K562 (cell line): ENCODE results near the gene GPR108. TPM values are rescaled to one million over a fixed set of nuclear protein-coding genes. Genes with fewer than 3 reads are reported as not detected.

Experiments used
- ARID1B ChIP-seq: fragments of 450-650 bp; IDR thresholded peaks from 2 replicates; pipeline ENCODE4 v1.6.1; 2016; ENCODE audit warnings: antibody characterized with exemption, mild to moderate bottlenecking, inconsistent platforms
- ATF6 ChIP-seq: sonication (generic); formaldehyde crosslinking; IDR thresholded peaks from 2 replicates; pipeline ENCODE4 v1.4.0; 2020; ENCODE audit warnings: mild to moderate bottlenecking, missing genetic modification reagents
- CTCFL ChIP-seq: IDR thresholded peaks from 2 replicates; pipeline ENCODE4 v1.6.1; 2011; ENCODE audit warnings: borderline replicate concordance, low read depth, mild to moderate bottlenecking, moderate library complexity, low read length; ENCODE audit not compliant: insufficient read depth, poor library complexity, severe bottlenecking
- GTF2B ChIP-seq: IDR thresholded peaks from 2 replicates; pipeline ENCODE4 v1.6.1; 2011; ENCODE audit not compliant: insufficient read length; ENCODE audit errors: extremely low read depth
- KAT2B ChIP-seq: IDR thresholded peaks from one replicate; pipeline ENCODE4 v1.6.1; 2012; ENCODE audit warnings: low read depth, mild to moderate bottlenecking, control low read depth, inconsistent platforms, low read length, moderate library complexity
- LARP7 ChIP-seq: fragments of 450-650 bp; IDR thresholded peaks from 2 replicates; pipeline ENCODE4 v1.6.1; 2016
- MBD2 ChIP-seq: sonication (generic); IDR thresholded peaks from 2 replicates; pipeline ENCODE4 v1.6.1; 2016; ENCODE audit warnings: low read depth, borderline replicate concordance
- NCOA6 ChIP-seq: fragments of 450-650 bp; IDR thresholded peaks from 2 replicates; pipeline ENCODE4 v1.6.1; 2017; ENCODE audit warnings: mild to moderate bottlenecking
- NELFE ChIP-seq: IDR thresholded peaks from 2 replicates; pipeline ENCODE4 v1.6.1; 2011; ENCODE audit warnings: mild to moderate bottlenecking; ENCODE audit not compliant: insufficient read depth, insufficient read length
- TAF9B ChIP-seq: fragments of 450-650 bp; IDR thresholded peaks from 2 replicates; pipeline ENCODE4 v1.6.1; 2018; ENCODE audit warnings: mild to moderate bottlenecking; ENCODE audit not compliant: partially characterized antibody
- THRAP3 ChIP-seq: fragments of 450-650 bp; IDR thresholded peaks from 2 replicates; pipeline ENCODE4 v1.6.1; 2016; ENCODE audit warnings: mild to moderate bottlenecking, inconsistent platforms, borderline replicate concordance
- ZBTB33 ChIP-seq: sonication (generic); formaldehyde crosslinking; IDR thresholded peaks from 2 replicates; pipeline ENCODE4 v1.8.1; 2023; ENCODE audit warnings: mild to moderate bottlenecking, missing genetic modification reagents
- ZKSCAN3 ChIP-seq: fragments of 250-450 bp; sonication (Bioruptor Pico); IDR thresholded peaks from 2 replicates; pipeline ENCODE4 v1.4.0; 2020
- ZNF398 ChIP-seq: fragments of 250-450 bp; sonication (Bioruptor Pico); IDR thresholded peaks from 2 replicates; pipeline ENCODE4 v1.8.0; 2021; ENCODE audit warnings: moderate library complexity, mild to moderate bottlenecking, inconsistent platforms
- ZNF586 ChIP-seq: fragments of 450-650 bp; formaldehyde crosslinking; conservative IDR thresholded peaks from 2 replicates; pipeline ENCODE4 v1.4.0; 2020; ENCODE audit warnings: mild to moderate bottlenecking, moderate library complexity
- polyA plus RNA-seq, 8 experiments: library from polyadenylated mRNA; depleted of rRNA in 4 of 8; stranded (reverse) in 5 of 8; unstranded in 3 of 8; fragments of >200 nt; fragmentation: Nextera tagmentation in 2 of 8; fragmentation: Illumina TruSeq in 1 of 8; extraction: Ambion mirVana in 2 of 8; extraction: Trizol in 1 of 8; gene quantifications; 2 replicates each; pipeline versions ENCODE4 v1.2.1 to v1.2.3, GENCODE V29; 2011 to 2014; ENCODE audit warnings: inconsistent platforms in 1 of 8, missing spikeins in 1 of 8
- total RNA-seq, 7 experiments: library from RNA; depleted of rRNA in 6 of 7; stranded (reverse); fragments of >200 nt in 6 of 7; fragmentation: Illumina TruSeq in 2 of 7; extraction: Trizol in 2 of 7; gene quantifications; 2 replicates each; pipeline versions ENCODE4 v1.2.1 to v1.2.3, GENCODE V29; 2011 to 2021; ENCODE audit warnings: low replicate concordance in 1 of 7

The GPR108 gene
- total and polyA plus RNA-seq, 9 of the 15 experiments (the other 6 are each of a cell fraction or from before 2014, with no cell fraction given), result 2.4 to 33.2 (median 24.4) TPM

- peak; percentile 59; the same call in 1 of the 2 replicates for TF ChIP-seq ZBTB33 (CRISPR knock-in tag)
- no peak for TF ChIP-seq ZNF398 (CRISPR knock-in tag)
- TF ChIP-seq NELFE, result no peak
- TF ChIP-seq TAF9B, result no peak
- TF ChIP-seq GTF2B, result no peak
- TF ChIP-seq CTCFL, result peak; percentile 99
- no peak; the same call in 1 of the 2 replicates for TF ChIP-seq LARP7
- no peak for TF ChIP-seq ATF6
- no peak for TF ChIP-seq KAT2B
- TF ChIP-seq THRAP3, result no peak
- no peak for TF ChIP-seq ZNF586
- TF ChIP-seq ARID1B, result peak; percentile 65
- TF ChIP-seq ZKSCAN3 (CRISPR knock-in tag), result no peak
- no peak for TF ChIP-seq NCOA6
- TF ChIP-seq MBD2, result no peak; the same call in 1 of the 2 replicates
These were observed 16.0 kb upstream of the GPR108 start (continued) for GRCh38 chr19:6753178-6754031.
